ENCODE measurements around the gene KLHL33. TPM values are rescaled to one million over a fixed set of nuclear protein-coding genes. Genes with fewer than 3 reads are reported as not detected.

The KLHL33 gene
- total and polyA plus RNA-seq, 10 of the 15 experiments (the other 5 are each of a cell fraction or from before 2014, with no cell fraction given) = 0.01 to 0.16 (median 0.04) TPM; not detected in 5

GRCh38 chr14:20468764-20469241 is 32.8 kb upstream of the KLHL33 start:
- Histone ChIP-seq H3K27ac (ENCODE audit: control insufficient read depth, insufficient read depth) (no peak overlapping the region), H3K27me3 (replicated peaks in 1 of 2; ENCODE audit: control insufficient read depth in 2 of 2, insufficient read depth in 2 of 2, low read length in 1 of 2) (no peaks in the 10 kb centered on the region), H3K9me3 (replicated peaks; ENCODE audit: control insufficient read depth, insufficient read depth, low read length) (no peaks in the 10 kb centered on the region), H3K4me1 (ENCODE audit: control insufficient read depth, insufficient read depth, low read length) (peaks cover 7% of the 10 kb centered on the region; the same call in 1 of the 2 replicates), H3K9ac (ENCODE audit: control insufficient read depth, insufficient read depth, low read length) (no peak overlapping the region; the same call in 1 of the 2 replicates), H3K79me2 (ENCODE audit: control insufficient read depth, insufficient read depth, low read length) (peaks cover 31% of the 10 kb centered on the region), H3K4me3 (peak overlapping the region; percentile 85), H3K36me3 (ENCODE audit: control insufficient read depth in 2 of 2, insufficient read depth in 2 of 2, low read length in 1 of 2) (peaks cover 0 to 9% of the 10 kb centered on the region in 2 experiments; a peak in 3 of 4 replicates), H4K20me1 (ENCODE audit: control insufficient read depth, insufficient read depth) (no peaks in the 10 kb centered on the region), H2AFZ (ENCODE audit: control insufficient read depth, low read depth, low read length) (peak overlapping the region; percentile 83), H3K4me2 (ENCODE audit: control insufficient read depth, insufficient read depth) (peak overlapping the region; percentile 88)
- intact Hi-C loops (cut with micrococcal nuclease; ENCODE audit: unreplicated experiment) (no loop called here), in situ Hi-C loops (cut with MboI) (no loop called here)
- FAIRE-seq (no peak), DNase-seq (ENCODE audit: low read depth, low spot score) (no peak), ATAC-seq (no peak; the same call in 1 of the 3 replicates)
- ChIA-PET RAD21 (ENCODE audit: unreplicated experiment) (interaction anchor here (2.4 kb wide), 1 partner anchor 20 kb away, joined by 20 read pairs; no protein-coding TSS in a partner anchor), SMC1A (ENCODE audit: uncharacterized antibody, unreplicated experiment) (interaction anchor here (1.1 kb wide), 1 partner anchor 13 kb away, joined by 3 read pairs; no protein-coding TSS in a partner anchor), CTCF (interaction anchor here (1.0 to 3.2 kb wide), 4 partner anchors 7 to 53 kb away, joined by 4 to 10 read pairs (median 4); partner anchors contain the start of gene PIP4P1), POLR2A (interaction anchor here (1.8 to 4.3 kb wide), 2 partner anchors 20 to 23 kb away, joined by 10 to 28 read pairs; no protein-coding TSS in a partner anchor)
- BruUV-seq (replicated peaks) = no TSS peak
- whole genome bisulfite sequencing (ENCODE audit: insufficient coverage, insufficient replicate concordance, low lambda C conversion rate, missing lambda C conversion rate) = 24% methylated on average over 16 of the region's 16 CpGs
- TF ChIP-seq STAT3 (IDR thresholded peaks at IDR 0.05; ENCODE audit: low read depth, low read length) = no peak
- TF ChIP-seq YY1 (IDR thresholded peaks at IDR 0.05; ENCODE audit: low read depth, low read length) = no peak
- no peak for TF ChIP-seq NBN (IDR thresholded peaks at IDR 0.05)

Measured in GM12878 (cell line).